HepG2 (cell line): ENCODE measurements around the gene GRIK3. TPM values are rescaled to one million over a fixed set of nuclear protein-coding genes. Genes with fewer than 3 reads are reported as not detected.

Experiments used
- PHF8 ChIP-seq: sonication (generic); formaldehyde crosslinking; IDR thresholded peaks from 2 replicates; pipeline ENCODE4 v1.5.0; 2020; ENCODE audit warnings: missing genetic modification reagents
- THAP11 ChIP-seq: IDR thresholded peaks from 2 replicates; pipeline ENCODE4 v1.6.1; 2016; ENCODE audit warnings: missing biosample characterization, missing genetic modification reagents
- ZFAT ChIP-seq: sonication (generic); formaldehyde crosslinking; conservative IDR thresholded peaks from 2 replicates; pipeline ENCODE4 v1.8.1; 2023; ENCODE audit warnings: missing genetic modification reagents, inconsistent platforms
- ZFP90 ChIP-seq: sonication (generic); formaldehyde crosslinking; IDR thresholded peaks from 2 replicates; pipeline ENCODE4 v1.8.0; 2022; ENCODE audit warnings: missing genetic modification reagents, mild to moderate bottlenecking, inconsistent platforms, borderline replicate concordance
- ZNF232 ChIP-seq: sonication (generic); formaldehyde crosslinking; IDR thresholded peaks from 2 replicates; pipeline ENCODE4 v1.4.0; 2020; ENCODE audit warnings: missing genetic modification reagents, borderline replicate concordance
- ZNF253 ChIP-seq: sonication (generic); formaldehyde crosslinking; IDR thresholded peaks from 2 replicates; pipeline ENCODE4 v1.8.0; 2022; ENCODE audit warnings: mild to moderate bottlenecking, missing genetic modification reagents, borderline replicate concordance
- ZNF280B ChIP-seq: sonication (generic); formaldehyde crosslinking; IDR thresholded peaks from 2 replicates; pipeline ENCODE4 v1.5.0; 2020; ENCODE audit warnings: missing genetic modification reagents, mild to moderate bottlenecking, borderline replicate concordance
- polyA plus RNA-seq, 8 experiments: library from polyadenylated mRNA; depleted of rRNA in 3 of 8; stranded (reverse) in 7 of 8; unstranded in 1 of 8; fragments of >200 nt; fragmentation: Illumina TruSeq in 4 of 8; extraction: Trizol in 4 of 8; gene quantifications; 2 replicates each; pipeline versions ENCODE4 v1.2.1 to v1.2.3, GENCODE V29; 2011 to 2016; ENCODE audit warnings: low read depth in 4 of 8, missing spikeins in 1 of 8, mixed read lengths in 1 of 8; ENCODE audit not compliant: insufficient read depth in 1 of 8
- total RNA-seq, 5 experiments: library from RNA; depleted of rRNA; stranded (reverse); fragments of >200 nt; fragmentation: Illumina TruSeq; extraction: Trizol; gene quantifications; 2 replicates each; pipeline ENCODE4 v1.2.3, GENCODE V29; 2016; ENCODE audit warnings: low read depth in 1 of 5
- TF ChIP-seq, protein P1 (sequence below): sonication (generic); formaldehyde crosslinking; IDR thresholded peaks from 2 replicates; pipeline ENCODE4 v1.4.0; 2020; ENCODE audit warnings: missing genetic modification reagents, borderline replicate concordance

GRIK3 gene
- total and polyA plus RNA-seq, 2 of the 13 experiments (the other 11 are each of a cell fraction or from before 2014, with no cell fraction given): not detected

DNA sequence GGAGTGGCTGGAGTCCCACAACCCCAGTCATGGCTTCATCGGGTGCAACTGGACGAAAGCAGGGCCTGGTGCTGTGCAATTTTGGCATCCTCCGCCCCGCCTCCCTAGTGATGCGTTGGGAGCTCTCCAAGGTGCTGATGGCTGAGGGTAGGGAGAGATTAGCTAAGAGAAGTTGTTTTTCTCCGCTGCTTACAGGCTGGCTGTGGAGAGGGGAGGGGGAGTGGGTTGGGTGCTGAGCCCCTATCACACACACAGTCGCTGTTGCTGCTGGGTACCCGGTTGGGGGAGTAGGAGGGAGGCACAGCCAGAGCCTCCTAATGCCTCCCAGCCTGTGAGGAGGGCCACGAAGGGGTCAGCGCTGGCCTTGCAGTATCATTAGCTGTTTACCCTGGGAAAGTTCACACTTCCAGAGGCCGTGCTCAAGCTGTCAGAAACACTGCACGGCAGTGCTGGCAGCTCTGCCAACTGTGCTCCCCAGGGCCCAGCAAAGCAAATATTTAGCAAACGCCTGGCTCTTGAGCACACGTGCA, 110.0 kb downstream of the GRIK3 start (continued):
- TF ChIP-seq ZFAT (no peak), PHF8 (CRISPR knock-in tag) (no peak), ZNF280B (CRISPR knock-in tag) (no peak), ZNF232 (CRISPR knock-in tag) (peak; percentile 49; the same call in 1 of the 2 replicates), ZNF253 (no peak), ZFP90 (no peak), THAP11 (CRISPR knock-in tag) (no peak)
- TF ChIP-seq, protein P1, sequence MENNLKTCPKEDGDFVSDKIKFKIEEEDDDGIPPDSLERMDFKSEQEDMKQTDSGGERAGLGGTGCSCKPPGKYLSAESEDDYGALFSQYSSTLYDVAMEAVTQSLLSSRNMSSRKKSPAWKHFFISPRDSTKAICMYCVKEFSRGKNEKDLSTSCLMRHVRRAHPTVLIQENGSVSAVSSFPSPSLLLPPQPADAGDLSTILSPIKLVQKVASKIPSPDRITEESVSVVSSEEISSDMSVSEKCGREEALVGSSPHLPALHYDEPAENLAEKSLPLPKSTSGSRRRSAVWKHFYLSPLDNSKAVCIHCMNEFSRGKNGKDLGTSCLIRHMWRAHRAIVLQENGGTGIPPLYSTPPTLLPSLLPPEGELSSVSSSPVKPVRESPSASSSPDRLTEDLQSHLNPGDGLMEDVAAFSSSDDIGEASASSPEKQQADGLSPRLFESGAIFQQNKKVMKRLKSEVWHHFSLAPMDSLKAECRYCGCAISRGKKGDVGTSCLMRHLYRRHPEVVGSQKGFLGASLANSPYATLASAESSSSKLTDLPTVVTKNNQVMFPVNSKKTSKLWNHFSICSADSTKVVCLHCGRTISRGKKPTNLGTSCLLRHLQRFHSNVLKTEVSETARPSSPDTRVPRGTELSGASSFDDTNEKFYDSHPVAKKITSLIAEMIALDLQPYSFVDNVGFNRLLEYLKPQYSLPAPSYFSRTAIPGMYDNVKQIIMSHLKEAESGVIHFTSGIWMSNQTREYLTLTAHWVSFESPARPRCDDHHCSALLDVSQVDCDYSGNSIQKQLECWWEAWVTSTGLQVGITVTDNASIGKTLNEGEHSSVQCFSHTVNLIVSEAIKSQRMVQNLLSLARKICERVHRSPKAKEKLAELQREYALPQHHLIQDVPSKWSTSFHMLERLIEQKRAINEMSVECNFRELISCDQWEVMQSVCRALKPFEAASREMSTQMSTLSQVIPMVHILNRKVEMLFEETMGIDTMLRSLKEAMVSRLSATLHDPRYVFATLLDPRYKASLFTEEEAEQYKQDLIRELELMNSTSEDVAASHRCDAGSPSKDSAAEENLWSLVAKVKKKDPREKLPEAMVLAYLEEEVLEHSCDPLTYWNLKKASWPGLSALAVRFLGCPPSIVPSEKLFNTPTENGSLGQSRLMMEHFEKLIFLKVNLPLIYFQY (CRISPR knock-in tag): peak; percentile 65; the same call in 1 of the 2 replicates
